IPS-20b (cell line): Measurements from ENCODE around the gene ONECUT3.

Experiments
- H3K27ac ChIP-seq: one replicate; pipeline ENCODE4 v1.5.1; 2013; ENCODE audit warnings: low read length
- H3K27me3 ChIP-seq: 2 replicates; pipeline ENCODE4 v1.6.1; 2013; ENCODE audit warnings: mild to moderate bottlenecking, low read length, inconsistent platforms; ENCODE audit not compliant: insufficient read depth
- H3K36me3 ChIP-seq: 2 replicates; pipeline ENCODE4 v1.6.1; 2013; ENCODE audit warnings: low read depth, mild to moderate bottlenecking, inconsistent platforms, low read length, moderate library complexity; ENCODE audit not compliant: insufficient read depth
- H3K4me1 ChIP-seq: 2 replicates; pipeline ENCODE4 v1.6.1; 2013; ENCODE audit warnings: mild to moderate bottlenecking, control low read depth, inconsistent platforms, low read length, moderate library complexity; ENCODE audit not compliant: insufficient read depth
- H3K4me3 ChIP-seq: 2 replicates; pipeline ENCODE4 v1.5.1; 2013; ENCODE audit warnings: mild to moderate bottlenecking, low read length, inconsistent platforms
- H3K9ac ChIP-seq: 2 replicates; pipeline ENCODE4 v1.6.1; 2013; ENCODE audit warnings: low read depth, mild to moderate bottlenecking, inconsistent platforms, low read length, moderate library complexity
- H3K9me3 ChIP-seq: 2 replicates; pipeline ENCODE4 v1.6.1; 2013; ENCODE audit warnings: mild to moderate bottlenecking, low read depth, low read length, inconsistent platforms; ENCODE audit not compliant: insufficient read depth

Gene ONECUT3

DNA sequence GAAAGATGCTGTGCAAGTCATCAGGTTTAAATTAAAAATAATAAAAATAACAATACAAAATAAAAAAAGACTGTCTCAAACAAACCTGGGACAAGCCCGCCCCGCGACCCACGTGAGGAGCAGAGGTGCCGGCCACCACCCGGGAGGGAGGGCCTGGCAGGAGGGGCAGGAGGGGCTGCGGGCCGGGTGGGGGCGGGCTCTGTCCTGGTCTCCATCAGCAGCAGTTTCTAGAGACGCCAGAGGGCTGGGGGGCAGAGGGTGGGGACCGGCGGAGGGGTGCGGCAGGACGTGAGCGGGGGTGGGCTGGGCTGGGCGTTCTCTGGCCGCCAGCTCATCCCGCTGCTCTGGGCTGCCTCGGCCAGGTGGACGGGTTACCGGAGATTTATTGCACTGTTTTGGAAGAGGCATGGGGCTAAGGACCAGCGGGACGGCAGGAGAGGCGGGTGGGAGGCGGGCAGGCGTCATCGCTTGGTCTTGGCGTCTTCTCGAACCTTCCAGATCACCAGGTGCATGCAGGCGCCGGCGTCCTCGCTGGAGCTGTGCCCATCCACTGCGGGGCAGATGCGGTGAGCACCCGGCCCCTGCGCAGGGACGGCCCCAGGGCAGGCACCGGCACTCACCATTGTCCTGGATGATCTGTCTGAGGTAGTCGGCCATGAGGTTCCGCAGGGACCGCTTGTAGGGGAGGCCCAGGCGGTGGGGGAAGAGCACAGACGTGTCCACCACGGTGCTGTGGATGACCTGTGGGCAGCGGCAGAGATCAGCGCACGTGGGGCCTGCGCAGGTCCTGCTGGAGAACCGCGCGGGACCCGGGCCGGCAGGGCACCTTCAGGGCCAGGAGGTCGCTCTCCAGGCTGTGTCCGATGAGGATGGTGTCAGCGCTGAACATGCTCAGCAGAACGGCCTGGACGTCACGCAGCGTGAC is 62.6 kb downstream of the ONECUT3 start:
- Histone ChIP-seq H3K36me3 (peaks cover 41% of the 10 kb centered on the region), H3K27ac (no peak overlapping the region), H3K9me3 (no peaks in the 10 kb centered on the region), H3K4me3 (no peak overlapping the region), H3K4me1 (no peaks in the 10 kb centered on the region), H3K27me3 (peaks cover 9% of the 10 kb centered on the region; the same call in 1 of the 2 replicates), H3K9ac (no peak overlapping the region)

DNA sequence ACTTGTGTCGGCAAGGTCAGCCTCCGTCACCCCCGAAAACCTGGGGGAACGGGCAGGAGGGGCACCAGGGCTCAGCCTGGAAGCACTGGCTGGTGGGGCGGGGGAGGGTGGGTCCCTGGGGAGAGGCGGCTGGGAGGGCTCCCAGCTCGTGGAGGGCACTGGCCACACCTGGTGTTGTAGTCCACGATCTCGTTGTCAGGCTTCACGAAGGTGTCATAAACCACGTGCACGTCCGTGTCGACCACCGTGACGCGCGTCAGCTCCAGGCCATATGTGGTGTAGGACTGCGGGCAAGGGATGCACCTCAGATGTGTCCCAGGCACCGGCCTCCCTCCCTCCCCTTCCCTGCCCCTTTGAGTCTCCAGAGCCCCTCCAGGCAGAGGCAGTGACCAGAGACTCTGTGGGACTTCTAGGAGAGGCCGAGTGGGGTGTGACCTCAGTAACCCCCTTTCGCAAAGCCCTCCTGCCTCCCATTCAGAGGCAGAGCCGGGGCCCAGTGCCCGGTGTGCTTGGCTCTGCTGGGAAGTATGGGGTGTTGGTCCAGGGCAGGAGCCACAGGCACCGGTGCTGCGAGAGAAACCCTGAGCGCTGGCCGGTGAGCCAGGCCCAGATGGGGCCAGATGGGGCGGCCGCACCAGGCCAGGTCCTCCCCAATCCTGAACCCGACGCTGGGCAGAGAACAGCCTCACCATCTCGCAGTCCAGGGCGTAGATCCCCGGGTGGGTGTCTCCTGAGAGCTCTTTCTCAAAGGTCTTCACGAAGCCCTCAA is 63.4 kb downstream of the ONECUT3 start:
- H3K4me1 ChIP-seq, result no peaks in the 10 kb centered on the region
- H3K27ac ChIP-seq, result no peak overlapping the region
- H3K36me3 ChIP-seq, result peaks cover 44% of the 10 kb centered on the region
- H3K9me3 ChIP-seq, result no peaks in the 10 kb centered on the region
- H3K9ac ChIP-seq, result no peak overlapping the region
- peaks cover 1% of the 10 kb centered on the region; the same call in 1 of the 2 replicates for H3K27me3 ChIP-seq
- no peak overlapping the region for H3K4me3 ChIP-seq

DNA sequence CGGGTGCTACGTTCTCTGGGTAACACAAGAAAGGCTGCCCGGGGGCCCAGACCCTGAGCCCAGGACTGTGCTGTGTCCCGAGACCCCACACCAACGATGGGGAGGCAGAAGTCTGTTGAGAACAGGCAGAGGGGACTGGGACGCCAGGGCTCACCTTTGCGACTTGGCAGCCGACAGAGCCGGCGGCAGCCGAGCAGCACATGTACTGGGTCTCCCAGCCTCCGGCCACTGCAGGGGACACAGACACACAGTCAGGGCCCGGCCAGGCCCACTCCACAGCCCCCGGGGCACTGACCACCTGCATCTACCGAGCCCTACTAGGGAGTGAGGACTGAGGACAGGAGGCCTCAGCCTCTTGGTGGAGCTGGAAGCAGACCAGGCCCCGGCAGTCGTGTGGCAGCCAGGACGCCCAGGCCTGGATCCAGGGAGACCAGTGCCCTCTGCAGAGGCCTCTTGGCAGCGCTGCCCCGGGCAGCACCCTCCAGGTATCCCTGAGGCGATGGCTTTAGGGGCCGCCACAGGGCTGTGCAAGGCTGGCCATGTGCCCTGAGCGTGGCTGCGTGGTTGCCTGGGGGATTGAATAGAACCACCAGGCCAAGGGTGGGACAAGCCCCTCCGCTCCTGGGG is 64.4 kb downstream of the ONECUT3 start:
- no peaks in the 10 kb centered on the region for H3K4me1 ChIP-seq
- no peaks in the 10 kb centered on the region for H3K27me3 ChIP-seq
- no peak overlapping the region for H3K9ac ChIP-seq
- no peak overlapping the region for H3K27ac ChIP-seq
- H3K36me3 ChIP-seq, result peaks cover 45% of the 10 kb centered on the region
- no peak overlapping the region for H3K4me3 ChIP-seq
- no peaks in the 10 kb centered on the region for H3K9me3 ChIP-seq

DNA sequence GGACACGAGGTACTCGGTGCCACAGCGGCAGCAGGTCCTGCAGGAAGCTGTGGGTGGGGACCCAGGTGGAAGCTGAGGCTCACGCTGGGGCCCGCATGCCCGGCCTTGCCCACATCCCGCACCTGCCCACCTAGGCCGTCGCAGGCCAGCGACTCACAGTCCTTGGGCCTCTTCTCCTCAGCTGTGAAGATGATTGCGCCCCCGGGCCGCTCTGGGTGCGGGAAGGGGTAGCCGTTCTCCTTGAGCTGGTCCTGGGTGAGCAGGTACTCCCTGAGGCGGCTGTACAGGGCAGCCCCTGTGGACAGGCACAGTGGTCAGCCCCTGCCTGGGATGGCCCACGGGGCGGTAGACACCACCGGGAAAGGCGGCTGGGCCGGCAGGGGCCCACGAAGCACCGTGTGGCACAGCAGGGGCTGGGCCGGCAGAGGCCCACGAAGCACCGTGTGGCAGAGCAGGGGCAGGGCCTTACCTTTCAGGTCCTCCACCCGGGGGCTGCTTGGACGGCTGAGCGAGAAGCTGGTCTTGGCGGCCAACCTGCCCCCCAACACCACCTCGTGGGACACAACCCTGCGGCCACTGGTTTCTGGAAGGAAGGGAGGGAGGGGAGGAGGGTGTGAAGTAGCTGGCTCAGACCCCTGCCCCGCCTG is 65.4 kb downstream of the ONECUT3 start:
- Histone ChIP-seq H3K9ac (no peak overlapping the region), H3K27me3 (no peaks in the 10 kb centered on the region), H3K9me3 (no peaks in the 10 kb centered on the region), H3K4me3 (no peak overlapping the region), H3K36me3 (peaks cover 47% of the 10 kb centered on the region), H3K4me1 (no peaks in the 10 kb centered on the region), H3K27ac (no peak overlapping the region)

DNA sequence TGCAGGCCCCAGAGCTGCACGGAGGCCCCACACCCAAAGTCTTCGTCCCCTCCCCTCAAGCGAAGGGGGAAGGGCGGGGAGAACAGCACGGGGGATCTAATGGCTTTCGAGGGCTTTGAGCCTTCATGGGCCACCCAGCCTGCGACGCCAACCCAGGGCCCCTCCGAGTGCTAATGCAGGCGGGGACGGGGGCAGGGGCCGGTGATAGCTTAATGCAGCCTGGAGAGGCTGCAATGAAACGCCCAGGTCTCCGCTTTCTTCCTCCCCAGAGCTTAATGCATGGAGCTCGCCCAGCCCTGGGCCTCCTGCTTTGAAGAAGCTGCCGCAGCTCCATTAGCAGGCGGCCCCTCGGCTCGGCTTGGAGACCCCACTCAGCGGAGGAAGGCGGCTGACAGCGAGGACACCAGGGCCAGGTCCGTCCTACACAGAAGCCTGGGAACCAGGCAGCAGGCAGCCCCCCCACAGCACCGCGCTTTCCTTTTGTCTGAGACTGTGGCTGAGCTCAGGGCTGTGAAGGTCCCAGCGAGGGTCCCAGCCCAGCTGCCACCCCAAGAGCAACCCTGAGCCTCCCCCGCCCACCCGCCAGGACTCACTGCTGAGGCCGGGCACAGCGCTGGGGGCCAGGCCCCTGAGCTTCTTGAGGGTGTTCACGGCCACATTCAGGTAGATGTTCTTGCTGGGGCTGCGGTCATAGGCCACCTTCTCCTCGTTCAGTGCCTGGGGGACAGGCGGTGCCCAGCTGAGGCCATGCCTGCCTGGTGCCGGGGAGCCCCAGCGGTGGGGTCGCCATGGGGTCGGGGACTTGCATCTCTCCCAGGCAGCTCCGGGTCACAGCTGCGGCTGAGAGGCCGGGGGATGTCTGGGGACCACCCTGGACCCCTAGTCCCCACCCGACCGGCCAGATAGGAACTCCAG is 66.3 kb downstream of the ONECUT3 start:
- Histone ChIP-seq H3K36me3 (peaks cover 54% of the 10 kb centered on the region), H3K27ac (no peak overlapping the region), H3K9me3 (no peaks in the 10 kb centered on the region), H3K9ac (no peak overlapping the region), H3K4me1 (no peaks in the 10 kb centered on the region), H3K4me3 (no peak overlapping the region), H3K27me3 (no peaks in the 10 kb centered on the region)

DNA sequence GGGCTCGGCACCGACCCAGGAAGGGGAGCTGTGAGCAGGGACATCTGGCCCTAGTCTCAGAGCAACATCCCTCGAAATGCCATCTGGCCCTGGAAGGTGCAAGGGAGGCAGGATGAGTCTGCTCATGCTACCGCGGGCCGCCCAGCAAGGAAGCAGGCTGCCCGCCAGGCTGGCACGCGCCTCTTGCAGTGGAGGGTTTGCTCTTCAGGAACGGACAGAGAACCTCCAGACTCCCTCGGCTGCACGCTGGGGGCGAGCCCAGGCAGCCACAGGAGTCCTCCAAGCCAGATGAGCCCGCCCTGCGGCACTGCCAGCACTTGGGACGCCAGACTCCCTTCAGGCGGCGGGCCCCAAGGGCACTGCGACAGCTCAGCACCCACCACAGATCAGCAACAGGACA is 68.9 kb downstream of the ONECUT3 start:
- Histone ChIP-seq H3K27ac (no peak overlapping the region), H3K9ac (no peak overlapping the region), H3K9me3 (no peaks in the 10 kb centered on the region), H3K27me3 (no peaks in the 10 kb centered on the region), H3K4me1 (no peaks in the 10 kb centered on the region), H3K36me3 (peaks cover 41% of the 10 kb centered on the region), H3K4me3 (no peak overlapping the region)

DNA sequence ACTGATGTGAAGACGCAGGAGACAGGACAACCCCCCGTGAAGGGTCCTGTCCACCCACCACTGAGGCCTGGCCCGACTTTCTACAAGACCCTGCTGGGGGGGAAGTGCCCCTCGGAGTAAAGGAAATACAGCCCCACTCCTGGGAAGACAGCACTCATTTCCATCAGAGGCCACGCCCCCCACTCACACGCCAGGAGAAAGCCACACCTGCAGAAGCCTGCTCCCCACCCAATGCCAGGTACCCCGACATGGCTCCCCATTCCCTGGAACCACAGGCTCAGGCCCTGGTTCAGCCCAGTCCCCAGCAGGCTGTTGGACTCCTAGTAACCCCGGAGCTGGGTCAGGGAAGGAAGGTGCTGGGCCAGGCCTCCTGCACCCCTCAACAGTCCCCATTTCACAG is 69.7 kb downstream of the ONECUT3 start:
- Histone ChIP-seq H3K4me1 (no peaks in the 10 kb centered on the region), H3K4me3 (no peak overlapping the region), H3K9me3 (no peaks in the 10 kb centered on the region), H3K36me3 (peaks cover 34% of the 10 kb centered on the region), H3K27me3 (no peaks in the 10 kb centered on the region), H3K27ac (no peak overlapping the region), H3K9ac (no peak overlapping the region)

DNA sequence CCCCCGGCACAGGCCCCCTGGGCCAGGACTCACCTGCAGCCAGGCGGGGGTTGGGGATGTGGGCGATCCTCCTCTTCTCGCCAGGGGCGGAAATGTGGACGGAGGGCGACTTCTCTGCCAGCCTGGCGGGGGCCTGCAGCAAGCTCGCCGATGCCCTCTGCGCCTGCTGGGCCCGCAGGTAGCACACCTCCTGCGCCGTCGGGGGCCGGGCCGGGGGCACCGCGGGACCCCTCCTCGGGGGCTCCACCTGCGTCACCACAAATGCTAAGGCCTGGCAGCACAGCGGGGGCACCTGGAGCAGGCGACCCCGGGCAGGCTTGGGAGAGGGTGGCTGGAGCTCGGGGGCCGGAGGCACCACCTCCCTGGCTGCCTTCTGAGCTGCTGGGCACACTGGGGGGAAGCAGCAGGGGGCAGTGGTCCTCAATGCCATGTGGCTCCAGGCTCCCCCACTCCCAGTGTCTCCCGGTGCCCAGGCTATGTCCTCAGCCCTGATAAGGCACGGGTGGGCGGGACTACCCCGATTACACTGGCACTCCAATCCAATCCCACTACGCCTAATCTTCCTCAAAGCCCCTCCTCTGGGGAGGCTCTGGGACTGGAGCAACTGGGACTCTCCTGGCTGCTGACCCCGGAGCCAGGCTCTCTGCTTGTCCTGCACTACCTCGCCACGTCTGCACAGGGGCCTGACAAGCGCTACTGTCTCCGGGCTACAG is 70.4 kb downstream of the ONECUT3 start:
- Histone ChIP-seq H3K9ac (no peak overlapping the region), H3K9me3 (no peaks in the 10 kb centered on the region), H3K36me3 (peaks cover 27% of the 10 kb centered on the region), H3K27ac (no peak overlapping the region), H3K4me1 (no peaks in the 10 kb centered on the region), H3K27me3 (no peaks in the 10 kb centered on the region), H3K4me3 (no peak overlapping the region)

DNA sequence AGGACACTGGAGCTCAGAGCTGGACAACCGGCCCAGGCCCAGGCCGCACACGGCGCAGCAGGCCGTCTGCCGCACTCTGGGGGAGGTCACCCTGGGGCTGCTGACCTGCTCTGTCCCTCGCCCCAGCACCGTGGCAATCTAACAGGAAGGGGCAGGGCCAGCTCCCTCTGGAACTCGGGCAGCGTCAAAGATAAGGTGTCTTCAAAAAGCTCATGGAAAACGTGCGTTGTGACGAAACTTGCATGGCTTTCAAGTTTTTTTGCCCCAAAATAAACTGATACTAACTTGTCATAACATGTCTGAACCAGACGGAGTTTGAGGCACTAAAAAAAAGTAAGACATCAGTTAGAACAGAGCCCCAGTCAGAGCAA is 70.9 kb downstream of the ONECUT3 start:
- Histone ChIP-seq H3K36me3 (peaks cover 24% of the 10 kb centered on the region), H3K4me1 (no peaks in the 10 kb centered on the region), H3K27ac (no peak overlapping the region), H3K9me3 (no peaks in the 10 kb centered on the region), H3K9ac (no peak overlapping the region), H3K27me3 (no peaks in the 10 kb centered on the region), H3K4me3 (no peak overlapping the region)

DNA sequence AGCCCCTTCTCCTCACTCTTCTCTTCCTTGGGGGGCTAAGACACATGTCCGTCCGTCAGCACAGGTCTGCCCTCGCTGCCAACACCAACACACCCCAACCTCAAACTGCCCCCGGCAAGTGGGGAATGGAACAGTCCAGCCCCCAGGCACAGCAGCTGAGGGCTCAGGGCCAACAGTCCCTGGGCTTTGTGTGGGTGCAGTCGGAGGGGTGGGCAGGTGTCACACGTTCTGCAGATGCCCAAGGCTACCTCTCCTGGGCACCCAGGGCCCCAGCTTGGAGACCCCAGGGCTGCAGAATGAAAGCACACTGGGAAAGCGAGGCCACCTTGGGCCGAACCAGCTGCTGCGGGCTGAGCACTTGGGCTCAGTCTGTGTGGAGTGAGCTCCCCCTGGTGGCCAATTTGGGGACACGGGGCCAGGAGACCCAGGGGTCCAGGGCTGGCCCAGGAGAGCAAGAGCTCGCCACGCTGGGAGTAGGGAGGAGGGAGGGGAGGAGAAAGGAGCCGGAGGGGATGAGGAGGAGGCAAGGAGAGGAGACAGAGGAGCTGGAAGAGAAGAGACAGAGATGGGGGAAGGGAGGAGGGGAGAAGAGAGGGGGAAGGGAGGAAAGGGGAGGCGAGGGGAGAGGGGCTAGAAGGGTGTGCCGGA is 72.7 kb downstream of the ONECUT3 start:
- Histone ChIP-seq H3K9ac (peak overlapping the region; percentile 45; the same call in 1 of the 2 replicates), H3K27me3 (no peaks in the 10 kb centered on the region), H3K9me3 (no peaks in the 10 kb centered on the region), H3K36me3 (peaks cover 25% of the 10 kb centered on the region; the same call in 1 of the 2 replicates), H3K27ac (no peak overlapping the region), H3K4me1 (no peaks in the 10 kb centered on the region), H3K4me3 (peak overlapping the region; percentile 16; the same call in 1 of the 2 replicates)
